GM13976 (cell line): ENCODE results near the gene HAAO.
A peak's percentile ranks its signal among the peaks of the same experiment; 100 is the strongest.
"Not testable (repeated sequence)": the region's sequence is repeated elsewhere in the genome, so short reads cannot be mapped to it uniquely, and the experiment has no call there.

Experiments
- DNase-seq: peaks from one replicate; pipeline ENCODE4 v3.0.0; 2012; ENCODE audit warnings: low spot score
- CTCF ChIP-seq: IDR thresholded peaks from 2 replicates; pipeline ENCODE4 v1.5.1; 2012; ENCODE audit warnings: borderline replicate concordance, mild to moderate bottlenecking; ENCODE audit not compliant: insufficient read depth; ENCODE audit errors: extremely low read depth, missing control alignments, control extremely low read depth
- in situ Hi-C: fragments of 300-500 bp; cut with MboI; formaldehyde crosslinking; loops from one replicate; pipeline ENCODE4 v1.12.0; 2022; ENCODE audit warnings: low sequenced_read_pairs, mixed read lengths, inconsistent platforms; ENCODE audit not compliant: unreplicated experiment

Gene HAAO

GRCh38 chr2:42834161-42834560 lies 41.8 kb upstream of the HAAO start:
- no peak for TF ChIP-seq CTCF
- no peak for DNase-seq
- in situ Hi-C loops: no loop called here

GRCh38 chr2:42832289-42832634 lies 39.9 kb upstream of the HAAO start:
- in situ Hi-C loops: no loop called here
- no peak for TF ChIP-seq CTCF
- no peak for DNase-seq

- in situ Hi-C loops, DNase-seq: not testable (repeated sequence)
These were observed 39.3 kb upstream of the HAAO start for GRCh38 chr2:42831575-42832288.

- in situ Hi-C loops: no loop called here
- no peak for DNase-seq
- TF ChIP-seq CTCF: no peak
These were observed 38.7 kb upstream of the HAAO start for GRCh38 chr2:42830922-42831574.

GRCh38 chr2:42829671-42830440 lies 37.5 kb upstream of the HAAO start:
- no peak for DNase-seq
- TF ChIP-seq CTCF: no peak
- in situ Hi-C loops: no loop called here

GRCh38 chr2:42828487-42829425 lies 36.4 kb upstream of the HAAO start:
- peak; percentile 90 for DNase-seq
- in situ Hi-C loops: no loop called here
- peak; percentile 78 for TF ChIP-seq CTCF
